Endothelial cell of umbilical vein (primary cell): ENCODE measurements around the gene P2RY6. TPM values are rescaled to one million over a fixed set of nuclear protein-coding genes. Genes with fewer than 3 reads are reported as not detected.

Source experiments
- BruUV-seq: library from RNA; stranded (reverse); fragments of 400-500 nt; replicated peaks from 2 replicates; lab custom pipeline; 2021; lab: Mats Ljungman, UMichigan
- CTCF ChIA-PET: fragments of 300-600, 350-600 bp; sonication (Branson Sonifier 250); formaldehyde crosslinking; loops from one replicate; lab custom pipeline; 2021; ENCODE audit warnings: antibody characterized with exemption, inconsistent platforms; lab: Charles Lee
- POLR2A ChIA-PET: fragments of 300-600, 350-600 bp; sonication (Branson Sonifier 250); formaldehyde crosslinking; loops from one replicate; lab custom pipeline; 2021; ENCODE audit warnings: antibody characterized with exemption, inconsistent platforms; lab: Charles Lee
- DNase-seq: peaks from one replicate; pipeline ENCODE4 v3.0.0-alpha.2; 2011; ENCODE audit warnings: low read depth, low spot score
- FAIRE-seq: peaks from 2 replicates; lab custom pipeline; 2011; peaks lifted over from hg19 to GRCh38; lab: Jason Lieb, UNC
- H2AFZ ChIP-seq: 2 replicates; pipeline ENCODE4 v1.6.0; 2012; ENCODE audit warnings: low read depth, low read length, control low read depth, inconsistent platforms
- H3K27ac ChIP-seq: 2 replicates; pipeline ENCODE4 v1.5.1; 2011; ENCODE audit warnings: low read depth, mild to moderate bottlenecking, control low read depth, low read length, moderate library complexity; ENCODE audit not compliant: insufficient read depth
- H3K27me3 ChIP-seq, 2 experiments: 2 replicates each; pipeline versions ENCODE4 v1.6.0 to v1.6.1; 2011; ENCODE audit warnings: low read length in 2 of 2, mixed read lengths in 1 of 2; ENCODE audit not compliant: control insufficient read depth in 2 of 2, insufficient read depth in 2 of 2
- H3K36me3 ChIP-seq, 2 experiments: 2 replicates in 1 of 2; 3 replicates in 1 of 2; pipeline ENCODE4 v1.5.1; 2011; ENCODE audit warnings: low read length in 2 of 2, mild to moderate bottlenecking in 1 of 2, moderate library complexity in 1 of 2; ENCODE audit not compliant: control insufficient read depth in 2 of 2, insufficient read depth in 2 of 2; ENCODE audit errors: extremely low read depth in 1 of 2
- H3K4me1 ChIP-seq: 3 replicates; pipeline ENCODE4 v1.5.1; 2011; ENCODE audit warnings: mild to moderate bottlenecking, low read length; ENCODE audit not compliant: control insufficient read depth, insufficient read depth; ENCODE audit errors: extremely low read depth
- H3K4me2 ChIP-seq: 2 replicates; pipeline ENCODE4 v1.6.1; 2011; ENCODE audit warnings: low read length, control low read depth, mixed read lengths; ENCODE audit not compliant: insufficient read depth
- H3K4me3 ChIP-seq, 3 experiments: fragments of 200-600 bp in 1 of 3; sonication (generic), shearing (Covaris generic) in 1 of 3; replicated peaks in 1 of 3; 2 replicates each; pipeline ENCODE4 v1.5.1; 2011 to 2016; ENCODE audit warnings: control low read depth in 3 of 3, low read length in 3 of 3, mild to moderate bottlenecking in 2 of 3, inconsistent platforms in 1 of 3, low read depth in 1 of 3, moderate library complexity in 1 of 3; ENCODE audit not compliant: insufficient read depth in 1 of 3
- H3K79me2 ChIP-seq: 2 replicates; pipeline ENCODE4 v1.6.0; 2012; ENCODE audit warnings: low read length, inconsistent platforms; ENCODE audit not compliant: control insufficient read depth, insufficient read depth
- H3K9ac ChIP-seq: replicated peaks from 2 replicates; pipeline ENCODE3; 2011; ENCODE audit warnings: low read length, control low read depth; ENCODE audit not compliant: insufficient read depth; ENCODE audit errors: extremely low read depth
- H3K9me1 ChIP-seq: replicated peaks from 3 replicates; pipeline ENCODE4 v1.6.0; 2011; ENCODE audit warnings: mild to moderate bottlenecking, low read length; ENCODE audit not compliant: control insufficient read depth, insufficient read depth; ENCODE audit errors: extremely low read depth
- H3K9me3 ChIP-seq: replicated peaks from 2 replicates; pipeline ENCODE4 v1.5.1; 2012; ENCODE audit warnings: low read length, inconsistent platforms; ENCODE audit not compliant: control insufficient read depth, insufficient read depth
- H4K20me1 ChIP-seq: replicated peaks from 2 replicates; pipeline ENCODE3; 2011; ENCODE audit warnings: mild to moderate bottlenecking, low read length; ENCODE audit not compliant: control insufficient read depth, insufficient read depth; ENCODE audit errors: extremely low read depth
- CTCF ChIP-seq, 2 donors: IDR thresholded peaks; 1 replicate in 1 of 2; 2 replicates in 1 of 2; pipeline ENCODE4 v1.5.1; 2011; ENCODE audit warnings: low read length in 2 of 2, mild to moderate bottlenecking in 2 of 2, moderate library complexity in 2 of 2, control low read depth in 1 of 2, inconsistent platforms in 1 of 2, low read depth in 1 of 2; ENCODE audit not compliant: insufficient read depth in 1 of 2; ENCODE audit errors: extremely low read depth in 1 of 2
- EZH2 ChIP-seq: IDR thresholded peaks from 2 replicates; pipeline ENCODE4 v1.6.1; 2012; ENCODE audit warnings: borderline replicate concordance, low read depth, mild to moderate bottlenecking, moderate library complexity, low read length, inconsistent platforms; ENCODE audit not compliant: severe bottlenecking
- FOS ChIP-seq: IDR thresholded peaks from 2 replicates; pipeline ENCODE4 v1.6.1; 2011; ENCODE audit warnings: mild to moderate bottlenecking, low read length, moderate library complexity, borderline replicate concordance; ENCODE audit not compliant: insufficient read depth
- GATA2 ChIP-seq: IDR thresholded peaks from 2 replicates; pipeline ENCODE4 v1.7.0; 2011; ENCODE audit warnings: low read depth, mild to moderate bottlenecking, moderate library complexity, mixed read lengths, low read length; ENCODE audit not compliant: insufficient read length, insufficient read depth
- JUN ChIP-seq: IDR thresholded peaks from 2 replicates; pipeline ENCODE4 v1.6.1; 2011; ENCODE audit warnings: borderline replicate concordance, low read depth; ENCODE audit not compliant: insufficient read length, insufficient read depth
- MAX ChIP-seq: IDR thresholded peaks from 2 replicates; pipeline ENCODE4 v1.6.1; 2011; ENCODE audit not compliant: insufficient read depth, insufficient read length
- MYC ChIP-seq: IDR thresholded peaks from one replicate; pipeline ENCODE4 v1.6.1; 2011; ENCODE audit warnings: mild to moderate bottlenecking, low read depth, low read length
- POLR2A ChIP-seq: IDR thresholded peaks from 2 replicates; pipeline ENCODE4 v1.6.1; 2012; ENCODE audit warnings: low read depth, mild to moderate bottlenecking, control low read depth, low read length
- POLR2AphosphoS5 ChIP-seq: IDR thresholded peaks from 2 replicates; pipeline ENCODE4 v1.6.1; 2012; ENCODE audit warnings: low read depth, mild to moderate bottlenecking, control low read depth, low read length, moderate library complexity; ENCODE audit not compliant: insufficient read depth
- dilution Hi-C: fragments of 300-500 bp; cut with MboI; formaldehyde crosslinking; loops from one replicate; pipeline ENCODE4 v1.15.0; 2019; ENCODE audit warnings: low sequenced_read_pairs; ENCODE audit not compliant: extremely low pct_ligation_motif_present
- intact Hi-C: fragments of 100-400 bp; cut with micrococcal nuclease; formaldehyde crosslinking; loops from one replicate; pipeline ENCODE4 v1.10.0; 2022
- polyA plus RNA-seq, 4 experiments: library from polyadenylated mRNA; depleted of rRNA in 3 of 4; stranded (reverse) in 3 of 4; unstranded in 1 of 4; fragments of >200 nt; gene quantifications; 2 replicates each; pipeline versions ENCODE4 v1.2.1 to v1.2.3, GENCODE V29; 2011 to 2012; ENCODE audit warnings: missing spikeins in 1 of 4
- total RNA-seq: library from RNA; stranded (reverse); gene quantifications from 2 replicates; pipeline ENCODE4 v1.2.3, GENCODE V29; 2021

P2RY6 gene
- total and polyA plus RNA-seq, 2 donors (not counting 3 experiments of a cell fraction or from before 2014, with no cell fraction given): 0.47 TPM; not detected in 1

DNA sequence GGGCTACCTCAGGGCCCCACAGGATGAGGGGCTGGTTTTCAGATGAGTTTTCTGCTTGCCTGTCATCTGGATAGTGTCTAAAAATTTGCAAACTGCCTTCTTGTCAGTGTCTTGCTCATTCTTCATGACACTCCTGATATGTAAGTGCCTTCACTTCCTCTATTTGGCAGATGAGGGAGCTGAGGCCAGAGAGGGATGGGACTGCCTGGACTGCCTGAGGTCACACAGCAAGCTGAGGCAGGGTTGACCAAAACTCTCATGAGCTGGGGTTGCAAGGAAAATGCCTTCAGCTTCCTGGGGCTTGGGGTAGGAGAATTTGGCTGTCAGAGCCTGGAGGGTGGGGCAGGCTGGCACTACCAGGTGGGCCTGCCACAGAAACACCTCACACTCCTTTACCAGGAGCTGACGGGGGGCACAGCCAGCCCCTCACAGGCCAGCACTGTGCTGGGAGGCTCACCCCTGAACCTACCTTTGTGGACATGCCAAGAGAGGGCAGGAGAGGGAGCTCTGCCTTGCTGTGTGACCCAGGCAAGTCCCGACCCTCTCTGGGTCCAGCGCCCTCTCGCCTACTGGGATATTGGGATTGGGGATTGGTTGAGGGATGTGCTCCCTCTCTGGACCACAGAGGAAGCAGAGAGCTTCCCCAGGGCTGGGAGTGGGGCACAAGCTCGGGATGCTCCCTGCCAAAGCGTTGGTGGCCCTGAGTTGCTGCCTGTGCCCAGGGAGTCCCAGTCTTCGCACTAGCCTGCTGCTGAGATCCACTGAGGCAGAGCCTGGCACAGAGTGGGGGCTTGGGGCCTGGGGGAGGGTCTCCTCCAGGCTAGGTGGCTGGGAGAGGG is 1.9 kb upstream of the P2RY6 start:
- POLR2A ChIA-PET: no interaction called here
- dilution Hi-C loops: no loop called here

More for the DNA sequence above, 1.9 kb upstream of the P2RY6 start:
- Histone ChIP-seq H3K36me3 (no peaks in the 10 kb centered on the region), H3K4me3 (no peak overlapping the region), H3K27ac (no peak overlapping the region), H3K9me3 (no peaks in the 10 kb centered on the region), H3K4me2 (no peak overlapping the region), H3K9ac (no peak overlapping the region), H3K4me1 (no peaks in the 10 kb centered on the region), H2AFZ (no peak overlapping the region), H3K9me1 (no peaks in the 10 kb centered on the region), H4K20me1 (no peaks in the 10 kb centered on the region), H3K79me2 (no peaks in the 10 kb centered on the region), H3K27me3 (peaks cover 0 to 15% of the 10 kb centered on the region in 2 experiments)
- CTCF ChIA-PET: interaction anchor here (0.7 to 1.8 kb wide), 6 partner anchors 9 to 444 kb away, joined by 3 to 10 read pairs (median 3); no protein-coding TSS in a partner anchor
- no TSS peak for BruUV-seq
- DNase-seq: no peak
- no peak for FAIRE-seq
- intact Hi-C loops: no loop called here
- TF ChIP-seq CTCF (IDR thresholded peaks at IDR 0.05; ENCODE audit: extremely low read depth in 1 of 2, insufficient read depth in 1 of 2, low read depth in 1 of 2, low read length in 2 of 2) (no peak), MYC (no peak), FOS (no peak), EZH2 (no peak), POLR2AphosphoS5 (no peak), POLR2A (no peak), JUN (no peak), GATA2 (no peak), MAX (no peak)
